Tibial nerve (tissue), 4 donors: Measurements from ENCODE around the gene SRGAP3. TPM values are rescaled to one million over a fixed set of nuclear protein-coding genes. Genes with fewer than 3 reads are reported as not detected.
A peak's percentile ranks its signal among the peaks of the same experiment; 100 is the strongest.

Experiments
- DNase-seq, 2 donors: peaks; one replicate each; pipeline ENCODE4 v3.0.0-alpha.2; 2019; ENCODE audit warnings: low spot score in 2 of 2
- H3K27ac ChIP-seq, 4 donors: fragments of 200-600 bp; sonication (generic) in 3 of 4; one replicate each; pipeline ENCODE4 v1.5.1; 2017 to 2019; ENCODE audit warnings: mild to moderate bottlenecking in 1 of 4
- H3K27me3 ChIP-seq, 2 donors: fragments of 200-600 bp; sonication (generic) in 1 of 2; one replicate each; pipeline versions ENCODE4 v1.5.1 to v1.6.0; 2017 to 2019
- H3K36me3 ChIP-seq, 3 donors: fragments of 200-600 bp; sonication (generic); one replicate each; pipeline ENCODE4 v1.5.1; 2018 to 2019
- H3K4me1 ChIP-seq, 4 donors: fragments of 200-600 bp; sonication (generic) in 3 of 4; one replicate each; pipeline ENCODE4 v1.5.1; 2017 to 2019
- H3K4me3 ChIP-seq, 4 donors: fragments of 200-600 bp; sonication (generic) in 3 of 4; one replicate each; pipeline ENCODE4 v1.5.1; 2017 to 2019; ENCODE audit warnings: mild to moderate bottlenecking in 1 of 4, moderate library complexity in 1 of 4
- H3K9me3 ChIP-seq, 4 donors: fragments of 200-600 bp; sonication (generic) in 3 of 4; one replicate each; pipeline ENCODE4 v1.5.1; 2017 to 2019
- CTCF ChIP-seq, 5 experiments: fragments of 200-600 bp in 3 of 5; fragments of 450-650 bp in 2 of 5; sonication (generic) in 3 of 5; IDR thresholded peaks; one replicate each; pipeline ENCODE4 v1.5.1; 2016 to 2019; ENCODE audit warnings: antibody characterized with exemption in 5 of 5, mild to moderate bottlenecking in 3 of 5, moderate library complexity in 2 of 5
- EP300 ChIP-seq, 2 donors: sonication (generic); formaldehyde crosslinking; IDR thresholded peaks; one replicate each; pipeline ENCODE4 v1.6.1; 2017; ENCODE audit warnings: antibody characterized with exemption in 2 of 2, mild to moderate bottlenecking in 1 of 2
- POLR2A ChIP-seq, 2 donors: fragments of 450-650 bp; IDR thresholded peaks; one replicate each; pipeline ENCODE4 v1.6.1; 2017; ENCODE audit warnings: antibody characterized with exemption in 2 of 2, mild to moderate bottlenecking in 2 of 2, moderate library complexity in 2 of 2
- WGBS, 2 donors: methylation state at CpG; one replicate each; pipeline ENCODE4 v1.1.5; 2018; 5-methylcytosine and 5-hydroxymethylcytosine counted together
- total RNA-seq, 4 donors: library from RNA; depleted of rRNA; stranded (reverse); fragments of >200 nt; gene quantifications; one replicate each; pipeline ENCODE4 v1.1.0, GENCODE V29; 2016

The SRGAP3 gene
- total RNA-seq, 4 donors from 2014 or later, result 11.7 to 18.0 (median 15.1) TPM

GRCh38 chr3:8967553-8967952, 281.9 kb downstream of the SRGAP3 start:
- H3K9me3 ChIP-seq, result no peaks in the 10 kb centered on the region
- H3K4me3 ChIP-seq, result no peak overlapping the region
- peaks cover 0 to 14% (median 10%) of the 10 kb centered on the region in 4 donors for H3K4me1 ChIP-seq
- DNase-seq, result no peak
- H3K27ac ChIP-seq, result no peak overlapping the region
- peaks cover 0 to 9% of the 10 kb centered on the region in 2 donors for H3K27me3 ChIP-seq
- no peak for TF ChIP-seq EP300 (IDR thresholded peaks at IDR 0.05)
- no peak for TF ChIP-seq CTCF (IDR thresholded peaks at IDR 0.05)
- no peak for TF ChIP-seq POLR2A (IDR thresholded peaks at IDR 0.05)
- no peaks in the 10 kb centered on the region for H3K36me3 ChIP-seq
- 78 to 79% methylated on average over 5 of the region's 5 CpGs for WGBS, 2 donors

- H3K9me3 ChIP-seq, result no peaks in the 10 kb centered on the region
- WGBS, 2 donors, result 78 to 95% methylated on average over 3 of the region's 3 CpGs
- no peaks in the 10 kb centered on the region for H3K36me3 ChIP-seq
- H3K27me3 ChIP-seq, result peaks cover 0 to 9% of the 10 kb centered on the region in 2 donors
- peaks cover 0 to 21% (median 15%) of the 10 kb centered on the region in 4 donors for H3K4me1 ChIP-seq
- H3K27ac ChIP-seq, result no peak overlapping the region
- no peak overlapping the region for H3K4me3 ChIP-seq
- DNase-seq, result no peak
- TF ChIP-seq CTCF (IDR thresholded peaks at IDR 0.05) (no peak), EP300 (IDR thresholded peaks at IDR 0.05) (no peak), POLR2A (IDR thresholded peaks at IDR 0.05) (no peak)
Measured at GRCh38 chr3:8966820-8967348, 282.6 kb downstream of the SRGAP3 start.

- 90 to 93% methylated on average over 2 of the region's 2 CpGs for WGBS, 2 donors
- TF ChIP-seq POLR2A (IDR thresholded peaks at IDR 0.05) (no peak), CTCF (IDR thresholded peaks at IDR 0.05) (no peak), EP300 (IDR thresholded peaks at IDR 0.05) (no peak)
- H3K27ac ChIP-seq, result peak overlapping the region in 1 of 4 donors; percentile 18
- H3K27me3 ChIP-seq, result peaks cover 0 to 9% of the 10 kb centered on the region in 2 donors
- DNase-seq, result no peak
- H3K4me1 ChIP-seq, result peaks cover 0 to 25% (median 15%) of the 10 kb centered on the region in 4 donors
- H3K36me3 ChIP-seq, result no peaks in the 10 kb centered on the region
- no peak overlapping the region for H3K4me3 ChIP-seq
- H3K9me3 ChIP-seq, result no peaks in the 10 kb centered on the region
Measured at GRCh38 chr3:8966150-8966819, 283.2 kb downstream of the SRGAP3 start.

- no peak overlapping the region for H3K4me3 ChIP-seq
- H3K36me3 ChIP-seq, result no peaks in the 10 kb centered on the region
- no peak for DNase-seq
- peak overlapping the region in 2 of 4 donors; percentile 18 to 61 for H3K27ac ChIP-seq
- peaks cover 0 to 9% of the 10 kb centered on the region in 2 donors for H3K27me3 ChIP-seq
- TF ChIP-seq CTCF (IDR thresholded peaks at IDR 0.05) (no peak), EP300 (IDR thresholded peaks at IDR 0.05) (no peak), POLR2A (IDR thresholded peaks at IDR 0.05) (no peak)
- 66 to 71% methylated on average over 11 of the region's 11 CpGs for WGBS, 2 donors
- peaks cover 0 to 21% (median 15%) of the 10 kb centered on the region in 4 donors for H3K4me1 ChIP-seq
- H3K9me3 ChIP-seq, result no peaks in the 10 kb centered on the region
Measured at GRCh38 chr3:8964436-8965370, 284.7 kb downstream of the SRGAP3 start.
